SKM-1 treated with dmso at 0.1 percent for 144 hours (cell line): Measurements from ENCODE around the gene RP9.
A peak's percentile ranks its signal among the peaks of the same experiment; 100 is the strongest.

Source experiments
- DNase-seq: peaks from one replicate; lab custom pipeline; 2025; ENCODE audit not compliant: unreplicated experiment; lab: John Stamatoyannopoulos, UW

RP9 gene

DNA sequence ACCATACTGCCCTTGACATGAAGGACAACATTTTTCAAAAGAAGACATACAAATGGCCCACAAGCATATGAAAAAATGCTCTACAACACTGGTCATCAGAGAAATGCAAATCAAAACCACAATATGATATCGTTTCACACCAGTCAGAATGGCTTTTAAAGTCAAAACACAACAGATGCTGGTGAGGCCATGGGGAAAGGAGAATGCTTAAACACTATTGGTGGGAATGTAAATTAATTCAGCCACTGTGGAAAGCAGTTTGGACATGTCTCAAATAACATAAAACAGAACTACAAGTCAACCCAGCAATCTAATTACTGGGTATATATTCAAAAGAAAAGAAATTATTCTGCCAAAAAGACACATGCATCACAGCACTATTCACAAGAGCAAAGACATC lies 42.4 kb downstream of the RP9 start:
- no peak for DNase-seq

DNA sequence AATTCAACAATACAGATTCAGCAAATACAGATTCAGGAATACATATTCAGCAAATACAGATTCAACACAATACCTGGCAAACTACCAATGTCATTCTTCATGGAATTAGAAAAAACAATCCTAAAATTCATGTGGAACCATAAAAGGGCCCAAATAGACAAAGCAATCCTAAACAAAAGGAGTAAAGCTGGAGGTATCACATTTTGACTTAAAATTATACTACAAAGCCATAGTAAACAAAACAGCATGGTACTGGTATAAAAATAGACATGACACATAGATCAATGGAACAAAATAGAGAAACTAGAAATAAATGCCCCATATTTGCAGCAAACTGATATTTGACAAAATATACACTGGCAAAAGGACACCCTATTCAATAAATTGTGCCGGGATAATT lies 43.2 kb downstream of the RP9 start:
- no peak for DNase-seq

DNA sequence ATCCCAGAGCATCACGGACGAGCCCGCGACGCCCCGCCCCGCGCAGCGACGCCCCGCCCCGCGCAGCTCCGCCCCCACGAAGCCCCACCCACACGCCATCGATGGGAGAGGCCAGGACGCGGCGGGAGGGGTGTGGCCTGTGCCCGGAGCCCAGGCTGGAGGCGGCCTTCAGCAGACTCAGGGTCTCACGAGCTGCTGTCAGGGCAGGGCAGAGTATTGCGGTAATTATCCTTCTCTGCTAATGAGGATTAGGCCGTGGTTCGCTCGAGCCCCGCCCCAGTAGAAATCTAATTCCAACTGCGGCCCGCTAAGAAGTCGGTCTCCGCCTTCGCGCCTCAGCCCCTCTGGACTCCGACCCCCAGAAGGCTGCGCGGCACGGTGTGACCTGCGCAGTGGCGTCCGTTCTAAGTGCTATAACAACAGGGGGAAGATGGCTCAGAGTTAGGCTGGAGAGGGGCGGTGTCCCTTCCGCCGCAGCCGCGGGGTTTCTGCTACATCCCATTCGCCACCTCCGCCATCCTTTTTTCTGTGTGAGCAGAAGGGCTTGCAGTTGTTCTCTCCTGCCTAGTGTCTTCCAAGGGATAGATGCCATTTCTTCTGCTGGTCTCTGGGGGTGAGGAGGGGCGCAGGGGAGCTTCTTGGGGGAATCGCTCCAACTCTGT lies 46.3 kb downstream of the RP9 start:
- DNase-seq = peak; percentile 92

DNA sequence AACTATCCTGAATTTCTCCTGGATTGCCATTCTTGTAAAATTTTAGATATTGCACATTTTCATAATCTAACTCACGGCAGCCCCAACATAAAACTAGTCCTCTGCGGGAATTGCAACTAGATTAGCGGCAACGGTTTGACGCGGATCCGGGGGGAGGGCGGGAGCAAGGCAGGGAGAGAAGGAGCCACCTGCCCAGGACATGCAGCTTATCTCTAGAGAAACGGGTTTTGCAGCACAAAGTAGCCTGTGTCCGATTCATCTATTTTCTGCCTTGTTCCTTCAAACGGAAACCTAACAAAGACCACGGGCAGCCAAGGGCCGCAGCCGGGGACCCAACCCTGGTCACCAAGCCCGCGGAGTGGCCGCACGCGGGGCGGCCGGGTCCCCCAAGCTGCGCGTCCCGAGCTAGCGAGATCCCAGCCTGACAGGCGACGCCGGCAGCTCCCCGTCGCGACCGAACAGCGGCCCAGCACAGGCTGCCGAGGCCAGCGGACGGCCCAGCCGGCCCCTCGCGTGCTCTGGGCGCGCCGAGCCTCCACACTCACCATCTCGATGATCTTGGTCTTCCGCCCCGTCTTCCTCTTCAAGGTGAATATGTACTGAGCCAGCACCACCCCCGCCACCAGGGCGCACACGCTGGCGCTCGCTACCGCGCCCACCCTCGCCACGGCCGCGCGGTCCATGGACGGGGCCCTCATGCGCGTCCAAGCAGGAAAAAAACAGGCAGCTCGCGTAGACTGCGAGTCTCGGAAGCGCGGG lies 47.0 kb downstream of the RP9 start, which contains the start of gene NT5C3A:
NT5C3A (minus strand) TSS at position 754 of the 759 bp plus-strand sequence; CDS start at position 683, 71 bp downstream.
- DNase-seq = peak; percentile 49

DNA sequence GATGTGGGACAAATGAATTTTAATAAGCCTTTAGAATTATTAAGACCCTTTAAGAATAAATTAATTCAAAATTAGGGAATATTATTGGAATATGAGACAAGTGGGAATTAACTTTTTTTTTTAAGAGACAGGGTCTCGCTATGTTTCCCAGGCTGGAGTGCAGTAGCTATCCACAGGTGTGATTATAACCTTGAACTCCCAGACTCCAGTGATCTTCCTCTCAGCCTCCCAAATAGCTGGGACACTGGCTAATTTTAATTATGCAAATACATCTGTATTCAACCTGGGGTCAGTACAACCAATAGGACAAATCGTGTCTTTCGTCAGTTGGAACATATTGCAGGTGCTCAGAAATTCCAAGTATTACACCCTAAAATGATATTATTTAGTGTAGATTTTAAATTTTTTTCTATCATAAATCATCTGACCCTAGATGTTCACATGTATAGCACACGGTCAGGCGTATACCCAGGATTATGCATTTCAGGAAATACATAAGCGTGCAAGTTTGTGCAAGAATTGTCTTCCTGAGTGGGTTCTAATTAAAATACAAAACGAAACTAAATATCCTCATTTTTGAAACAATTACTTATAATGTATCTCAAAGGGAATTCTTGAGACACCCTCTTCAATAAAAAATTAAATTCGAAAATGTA lies 47.8 kb downstream of the RP9 start:
- DNase-seq = peak; percentile 9

DNA sequence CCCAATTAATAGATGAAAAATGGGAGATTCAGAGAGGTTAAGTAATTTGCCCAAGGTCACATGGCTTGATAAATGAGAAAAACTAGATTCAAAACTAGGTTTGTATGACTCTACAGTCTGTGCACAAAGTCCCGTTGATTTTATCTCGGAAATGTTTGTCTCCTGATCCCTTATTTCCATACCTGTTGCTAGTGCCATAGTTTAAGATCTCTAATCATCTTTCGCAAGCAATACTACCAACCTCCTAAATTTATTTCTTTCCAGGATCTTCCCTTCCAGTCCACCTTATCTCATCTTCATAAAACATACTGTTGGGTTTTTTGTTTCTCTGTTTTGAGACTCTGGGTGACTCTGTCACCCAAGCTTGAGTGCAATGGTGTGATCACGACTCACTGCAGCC lies 49.6 kb downstream of the RP9 start:
- DNase-seq = no peak

DNA sequence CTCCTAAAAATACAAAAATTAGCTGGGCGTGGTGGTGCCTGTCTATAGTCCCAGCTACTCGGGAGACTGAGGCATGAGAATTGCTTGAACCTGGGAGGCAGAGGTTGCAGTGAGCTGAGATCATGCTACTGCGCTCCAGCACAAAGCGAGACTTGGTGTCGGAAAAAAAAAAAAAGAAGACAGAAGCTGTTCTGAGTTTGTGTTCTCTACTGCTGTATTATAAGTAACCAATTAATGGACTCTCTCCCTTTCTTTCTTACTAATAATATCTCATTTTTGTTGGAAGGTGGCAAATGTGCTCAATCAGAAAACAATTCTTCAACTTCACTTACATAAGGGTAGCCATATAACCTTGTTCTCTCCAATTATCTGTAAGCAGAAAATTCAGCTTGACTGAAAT lies 54.0 kb downstream of the RP9 start:
- no peak for DNase-seq

DNA sequence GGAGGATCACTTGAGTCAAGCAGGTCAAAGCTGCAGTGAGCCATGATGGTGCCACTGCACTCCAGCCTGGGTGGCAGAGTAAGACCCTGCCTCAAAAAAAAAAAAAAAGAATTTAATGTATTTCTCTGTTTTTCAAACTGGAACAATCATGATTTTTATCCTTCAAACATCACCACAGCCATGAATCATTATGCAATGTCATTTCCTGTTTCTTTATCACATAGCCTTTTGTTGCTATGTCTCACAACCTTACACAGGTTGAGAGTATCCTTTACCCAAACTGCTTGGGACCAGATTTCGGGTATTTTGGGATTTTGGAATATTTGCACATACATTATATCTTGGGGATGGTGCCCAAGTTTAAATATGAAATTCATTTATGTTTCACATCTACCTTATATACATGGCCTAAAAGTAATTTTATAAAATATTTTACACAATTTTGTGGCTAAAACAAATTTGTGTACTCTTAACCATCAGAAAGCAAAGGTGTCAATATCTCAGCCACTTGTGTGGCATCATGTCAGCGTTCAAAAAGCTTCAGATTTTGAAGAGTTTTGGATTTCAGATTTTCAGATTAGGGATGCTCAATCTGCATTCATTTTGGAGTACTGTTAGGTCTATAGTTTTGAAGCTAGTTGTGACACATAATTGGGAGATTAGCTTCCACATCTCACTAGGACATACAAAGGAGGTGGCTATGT lies 54.8 kb downstream of the RP9 start:
- no peak for DNase-seq

DNA sequence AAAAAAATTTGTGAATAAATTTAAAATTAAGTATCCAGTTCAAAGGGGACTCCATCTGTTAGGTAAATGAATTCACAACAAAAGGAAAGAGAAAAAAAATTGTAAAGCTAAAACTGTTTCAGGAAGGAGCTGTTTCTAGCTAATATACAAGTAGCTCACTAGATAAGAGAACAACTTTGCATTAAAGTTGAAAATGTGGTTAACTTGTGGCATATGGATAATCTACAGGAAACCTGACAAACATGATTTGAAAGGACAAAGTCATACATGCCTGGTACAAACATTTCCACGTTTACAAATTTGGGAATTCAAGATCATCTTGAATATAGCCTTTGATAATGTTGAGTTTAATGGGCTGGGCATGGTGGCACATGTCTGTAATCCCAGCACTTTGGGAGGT lies 55.5 kb downstream of the RP9 start:
- DNase-seq = no peak

DNA sequence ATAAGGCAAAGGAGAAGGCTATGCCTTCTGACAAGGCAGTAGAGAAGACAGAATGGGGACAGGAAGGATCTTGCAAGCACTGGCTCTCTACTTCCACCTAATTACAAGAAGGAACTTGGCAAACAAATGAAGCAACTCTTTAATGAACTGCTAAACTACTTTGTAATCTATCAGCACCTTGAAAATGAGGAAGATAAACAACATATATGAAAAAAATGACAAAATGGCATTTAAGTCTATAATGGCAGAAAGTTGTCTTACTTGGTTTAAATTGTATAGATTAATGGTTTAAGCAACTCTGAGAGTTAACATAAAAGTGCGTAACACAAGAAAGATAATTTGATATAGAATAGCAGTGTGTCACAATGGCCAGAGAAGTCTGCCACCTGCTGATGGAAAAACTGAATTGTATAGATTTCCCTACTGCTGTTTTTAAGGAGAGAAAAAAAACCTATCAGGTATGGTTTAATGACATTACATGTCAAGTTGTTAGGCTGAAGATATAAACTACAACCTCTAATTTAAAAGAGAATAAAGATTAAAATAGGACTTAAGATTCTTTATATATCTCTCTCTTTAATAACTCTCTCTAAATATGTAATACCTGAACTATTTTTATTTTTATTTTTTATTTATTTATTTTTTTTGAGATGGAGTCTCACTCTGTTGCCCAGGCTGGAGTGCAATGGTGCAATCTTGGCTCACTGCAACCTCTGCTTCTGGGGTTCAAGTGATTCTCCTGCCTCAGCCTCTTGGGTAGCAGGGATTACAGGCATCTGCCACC lies 58.5 kb downstream of the RP9 start:
- peak; percentile 90 for DNase-seq

DNA sequence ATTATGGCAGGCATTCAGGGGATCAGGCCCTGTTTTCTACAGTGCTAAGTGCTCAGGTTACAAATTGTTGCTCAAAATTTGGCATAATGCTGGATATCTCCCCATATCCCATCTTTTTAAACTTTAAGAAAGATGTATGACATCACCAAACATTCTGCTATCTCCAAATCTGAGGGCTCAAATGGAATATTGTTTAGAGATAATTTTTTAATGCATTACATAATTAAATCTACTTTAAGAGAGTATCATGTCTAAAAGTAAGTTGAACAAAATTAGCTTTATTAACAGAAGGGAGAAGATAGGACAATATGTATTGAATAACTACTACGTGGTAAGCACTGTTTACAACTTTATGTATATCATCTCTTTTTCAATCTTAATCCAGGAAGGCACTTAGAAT lies 60.5 kb downstream of the RP9 start:
- no peak for DNase-seq

DNA sequence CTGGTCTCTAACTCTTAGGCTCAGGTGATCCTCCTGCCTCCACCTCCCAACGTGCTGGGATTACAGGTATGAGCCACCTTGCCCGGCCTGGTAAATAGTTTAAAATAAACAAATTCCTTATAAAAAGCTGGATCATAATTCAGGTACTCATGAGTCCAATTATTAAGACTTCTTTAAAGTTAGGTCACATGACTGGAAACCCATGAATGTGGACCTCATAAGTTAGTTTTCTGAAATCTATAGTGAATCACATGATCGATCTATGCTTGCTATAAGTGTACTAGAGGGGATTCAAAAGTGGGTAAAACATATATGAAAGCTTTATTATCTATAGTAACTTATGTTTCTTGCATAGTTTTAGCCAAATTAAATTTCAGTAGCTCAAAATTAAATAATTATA lies 60.9 kb downstream of the RP9 start:
- DNase-seq = no peak

DNA sequence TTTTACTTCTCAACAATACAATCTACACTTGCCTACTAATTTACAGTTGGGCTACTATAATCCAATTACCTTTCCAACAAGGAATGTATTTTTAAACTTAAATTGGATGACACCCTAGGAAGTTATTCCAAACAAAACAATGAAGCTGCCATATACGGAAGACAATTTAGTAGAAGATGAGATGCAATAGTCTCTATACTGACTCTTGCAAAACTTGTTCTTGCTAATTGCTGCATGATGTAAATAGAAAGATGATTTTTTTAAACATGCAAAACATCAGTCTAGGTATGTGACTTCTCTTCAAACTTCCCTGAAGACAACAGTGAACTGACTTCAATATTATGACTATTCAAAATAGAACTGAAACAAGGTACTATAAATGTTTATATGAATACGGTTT lies 64.2 kb downstream of the RP9 start:
- DNase-seq = no peak
